Neural cell (in vitro differentiated cells): ENCODE results near the gene ARID3B.

Experiments used
- CTCF ChIP-seq: fragments of 450-650 bp; IDR thresholded peaks from 2 replicates; pipeline ENCODE4 v1.5.1; 2014; ENCODE audit warnings: antibody characterized with exemption, mild to moderate bottlenecking, moderate library complexity; ENCODE audit not compliant: poor library complexity, severe bottlenecking
- EP300 ChIP-seq: fragments of 450-650 bp; conservative IDR thresholded peaks from 2 replicates; pipeline ENCODE4 v1.6.1; 2014; ENCODE audit warnings: antibody characterized with exemption, mild to moderate bottlenecking, moderate library complexity; ENCODE audit not compliant: poor library complexity, severe bottlenecking
- EZH2 ChIP-seq: fragments of 200-600, 300-800 bp; shearing (Covaris generic), sonication (generic); IDR thresholded peaks from 2 replicates; pipeline ENCODE4 v1.6.1; 2014; ENCODE audit warnings: antibody characterized with exemption, low read length, borderline replicate concordance, mild to moderate bottlenecking; ENCODE audit not compliant: insufficient read depth, poor library complexity, severe bottlenecking
- POLR2AphosphoS5 ChIP-seq: IDR thresholded peaks from 2 replicates; pipeline ENCODE4 v1.6.1; 2012
- SMC3 ChIP-seq: fragments of 450-650 bp; conservative IDR thresholded peaks from 2 replicates; pipeline ENCODE4 v1.6.1; 2014; ENCODE audit warnings: antibody characterized with exemption, mild to moderate bottlenecking, moderate library complexity; ENCODE audit not compliant: poor library complexity
- TF ChIP-seq, protein P1 (sequence below): IDR thresholded peaks from 2 replicates; pipeline ENCODE4 v1.6.1; 2012; ENCODE audit warnings: borderline replicate concordance

DNA sequence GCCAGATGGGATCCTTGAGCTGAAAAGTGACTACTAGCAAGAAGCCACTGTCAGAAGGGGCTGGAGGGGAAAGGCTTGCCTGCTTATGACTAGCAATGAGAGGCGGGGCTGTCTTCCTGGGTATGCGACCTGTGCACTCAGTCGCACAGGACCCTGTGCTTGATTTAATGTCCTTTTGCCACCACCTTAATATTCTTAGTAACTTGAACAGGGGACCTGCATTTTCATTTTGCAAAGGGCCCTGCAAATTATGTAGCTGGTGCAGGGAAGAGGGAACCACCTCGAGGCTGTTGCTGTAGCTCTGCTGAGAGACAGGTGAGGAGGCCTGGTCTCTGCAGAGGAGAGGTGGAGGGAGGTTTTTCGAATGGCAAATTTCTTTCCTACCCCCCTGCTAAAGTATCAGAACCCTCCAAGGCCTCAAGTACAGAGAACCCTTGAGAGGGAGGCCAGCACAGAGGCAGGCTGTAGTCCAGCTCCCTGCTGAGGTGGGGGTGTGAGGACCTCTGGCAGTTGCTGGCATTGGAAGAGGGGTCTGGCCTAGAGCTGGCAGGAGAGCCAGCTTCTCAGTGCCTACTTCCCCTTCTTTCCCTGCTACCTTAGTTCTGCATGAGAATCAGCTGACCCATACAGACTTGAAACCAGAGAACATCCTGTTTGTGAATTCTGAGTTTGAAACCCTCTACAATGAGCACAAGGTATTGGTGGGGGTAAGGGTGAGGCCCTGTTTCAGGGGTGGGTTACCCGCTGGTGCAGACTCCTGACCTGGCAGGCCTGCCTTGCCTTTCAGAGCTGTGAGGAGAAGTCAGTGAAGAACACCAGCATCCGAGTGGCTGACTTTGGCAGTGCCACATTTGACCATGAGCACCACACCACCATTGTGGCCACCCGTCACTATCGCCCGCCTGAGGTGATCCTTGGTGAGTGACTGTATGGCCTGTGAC lies 86.0 kb downstream of the ARID3B start:
- TF ChIP-seq, protein P1, sequence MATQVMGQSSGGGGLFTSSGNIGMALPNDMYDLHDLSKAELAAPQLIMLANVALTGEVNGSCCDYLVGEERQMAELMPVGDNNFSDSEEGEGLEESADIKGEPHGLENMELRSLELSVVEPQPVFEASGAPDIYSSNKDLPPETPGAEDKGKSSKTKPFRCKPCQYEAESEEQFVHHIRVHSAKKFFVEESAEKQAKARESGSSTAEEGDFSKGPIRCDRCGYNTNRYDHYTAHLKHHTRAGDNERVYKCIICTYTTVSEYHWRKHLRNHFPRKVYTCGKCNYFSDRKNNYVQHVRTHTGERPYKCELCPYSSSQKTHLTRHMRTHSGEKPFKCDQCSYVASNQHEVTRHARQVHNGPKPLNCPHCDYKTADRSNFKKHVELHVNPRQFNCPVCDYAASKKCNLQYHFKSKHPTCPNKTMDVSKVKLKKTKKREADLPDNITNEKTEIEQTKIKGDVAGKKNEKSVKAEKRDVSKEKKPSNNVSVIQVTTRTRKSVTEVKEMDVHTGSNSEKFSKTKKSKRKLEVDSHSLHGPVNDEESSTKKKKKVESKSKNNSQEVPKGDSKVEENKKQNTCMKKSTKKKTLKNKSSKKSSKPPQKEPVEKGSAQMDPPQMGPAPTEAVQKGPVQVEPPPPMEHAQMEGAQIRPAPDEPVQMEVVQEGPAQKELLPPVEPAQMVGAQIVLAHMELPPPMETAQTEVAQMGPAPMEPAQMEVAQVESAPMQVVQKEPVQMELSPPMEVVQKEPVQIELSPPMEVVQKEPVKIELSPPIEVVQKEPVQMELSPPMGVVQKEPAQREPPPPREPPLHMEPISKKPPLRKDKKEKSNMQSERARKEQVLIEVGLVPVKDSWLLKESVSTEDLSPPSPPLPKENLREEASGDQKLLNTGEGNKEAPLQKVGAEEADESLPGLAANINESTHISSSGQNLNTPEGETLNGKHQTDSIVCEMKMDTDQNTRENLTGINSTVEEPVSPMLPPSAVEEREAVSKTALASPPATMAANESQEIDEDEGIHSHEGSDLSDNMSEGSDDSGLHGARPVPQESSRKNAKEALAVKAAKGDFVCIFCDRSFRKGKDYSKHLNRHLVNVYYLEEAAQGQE, result no peak
- no peak for TF ChIP-seq POLR2AphosphoS5
- no peak for TF ChIP-seq CTCF
- no peak for TF ChIP-seq SMC3
- TF ChIP-seq EZH2, result no peak
- TF ChIP-seq EP300, result no peak
